T-helper 1 cell (primary cell): Measurements from ENCODE around the gene POTEJ.
"Not testable (repeated sequence)": the region's sequence is repeated elsewhere in the genome, so short reads cannot be mapped to it uniquely, and the experiment has no call there.

ENCODE experiments used
- DNase-seq, 5 donors: peaks; one replicate each; pipeline ENCODE4 v3.0.0-alpha.2; 2012 to 2020
- total RNA-seq, 4 donors: gene quantifications; one replicate each; lab custom pipeline; 2026; lab: John Stamatoyannopoulos, UW

POTEJ gene
- 0 reads per million in 4 donors for total RNA-seq

DNA sequence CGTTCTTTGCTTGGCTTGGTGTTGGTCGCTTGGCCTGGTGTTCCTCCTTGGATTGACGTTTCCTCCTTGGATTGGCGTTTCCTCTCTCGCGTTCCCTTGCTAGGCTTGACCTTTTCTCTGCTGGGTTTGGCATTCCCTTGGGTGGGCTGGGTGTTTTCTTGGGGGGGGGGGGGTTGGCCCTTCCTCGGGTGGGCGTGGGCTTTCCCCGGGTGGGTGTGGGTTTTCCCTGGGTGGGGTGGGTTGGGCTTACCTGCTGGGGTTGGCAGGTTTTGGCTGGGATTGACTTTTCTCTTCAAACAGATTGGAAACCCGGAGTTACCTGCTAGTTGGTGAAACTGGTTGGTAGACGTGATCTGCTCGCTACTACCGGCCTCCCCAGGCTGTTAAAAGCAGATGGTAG, at the start of gene POTEJ:
POTEJ (plus strand) TSS at position 301 of the 400 bp plus-strand sequence; CDS start at position 394, 93 bp downstream.
- DNase-seq, result not testable (repeated sequence)

DNA sequence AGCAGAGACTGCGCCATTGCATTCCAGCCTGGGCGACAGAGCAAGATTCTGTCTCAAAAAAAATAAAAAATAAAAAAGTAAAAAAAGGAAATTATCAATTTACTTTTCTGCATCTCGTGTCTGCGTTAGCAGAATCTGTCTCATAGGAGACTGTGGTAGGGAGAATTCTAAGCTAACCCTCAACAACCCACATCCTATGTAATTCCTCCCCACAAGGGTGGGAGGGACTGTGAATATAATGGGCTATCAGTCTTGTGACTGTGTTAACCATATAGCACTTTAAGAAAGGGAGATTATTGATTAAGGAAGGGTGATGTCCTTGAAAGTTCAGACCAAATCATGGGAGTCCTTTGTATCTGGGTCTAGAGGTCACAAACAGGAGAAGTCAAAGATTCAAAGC, 45.1 kb upstream of the POTEJ start:
- DNase-seq, result not testable (repeated sequence)

DNA sequence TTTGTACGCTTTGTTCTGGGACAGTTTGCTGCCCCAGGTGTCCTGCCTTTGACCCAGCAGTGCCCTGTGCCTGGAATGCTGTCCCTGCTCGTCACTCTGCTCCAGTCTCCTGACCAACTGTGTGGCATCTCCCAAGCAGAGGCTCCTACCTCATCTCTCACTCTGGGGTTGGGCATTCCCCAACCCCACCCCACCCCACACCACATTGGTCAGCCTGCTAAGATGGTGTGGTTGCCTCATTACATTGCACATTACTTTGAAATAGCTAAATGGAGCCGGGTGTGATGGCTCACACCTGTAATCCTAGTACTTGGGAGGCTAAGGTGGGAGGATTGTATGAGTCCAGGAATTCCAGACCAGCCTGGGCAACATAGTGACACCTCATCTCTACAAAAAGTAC, 39.3 kb upstream of the POTEJ start:
- not testable (repeated sequence) for DNase-seq

DNA sequence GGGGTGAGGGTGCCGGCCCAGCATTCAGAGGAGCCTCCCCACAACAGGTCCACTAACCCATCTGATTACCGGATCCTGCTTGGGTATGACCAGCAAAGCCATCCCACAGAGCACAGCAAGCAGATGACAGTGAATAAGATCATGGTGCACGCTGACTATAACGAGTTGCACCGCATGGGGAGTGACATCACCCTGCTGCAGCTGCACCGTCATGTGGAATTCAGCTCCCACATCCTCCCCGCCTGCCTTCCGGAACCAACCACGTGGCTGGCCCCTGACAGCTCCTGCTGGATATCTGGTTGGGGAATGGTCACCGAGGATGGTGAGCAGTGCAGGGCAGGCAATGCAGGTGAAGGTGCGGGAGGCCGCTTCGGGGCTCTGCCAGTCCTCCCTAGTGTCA, 37.0 kb upstream of the POTEJ start:
- not testable (repeated sequence) for DNase-seq

DNA sequence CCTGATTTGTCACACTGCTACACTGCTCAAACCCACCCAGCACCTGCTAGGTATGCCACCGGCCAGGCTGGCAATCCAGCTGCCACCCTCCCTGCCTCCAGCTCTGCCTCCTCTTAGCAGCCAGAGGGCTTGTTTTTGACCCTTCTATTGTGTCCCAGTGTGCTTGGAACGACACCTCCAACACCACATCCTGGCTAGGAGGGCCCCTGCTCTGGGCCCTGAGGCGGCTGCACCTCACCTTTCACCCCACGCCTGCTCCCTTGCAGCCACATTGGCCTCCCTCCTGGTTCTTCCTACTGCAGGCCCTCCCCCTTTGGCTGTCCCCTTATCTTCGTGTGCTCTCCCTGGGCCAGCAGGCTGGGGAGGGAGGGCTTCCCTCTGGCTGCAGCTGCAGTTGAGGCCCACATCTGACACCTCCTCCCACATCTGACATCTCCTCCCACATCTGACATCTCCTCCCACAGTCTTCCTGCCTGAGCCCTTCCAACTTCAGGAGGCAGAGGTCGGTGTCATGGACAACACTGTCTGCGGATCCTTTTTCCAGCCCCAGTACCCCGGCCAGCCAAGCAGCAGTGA, 34.9 kb upstream of the POTEJ start:
- DNase-seq, result not testable (repeated sequence)

DNA sequence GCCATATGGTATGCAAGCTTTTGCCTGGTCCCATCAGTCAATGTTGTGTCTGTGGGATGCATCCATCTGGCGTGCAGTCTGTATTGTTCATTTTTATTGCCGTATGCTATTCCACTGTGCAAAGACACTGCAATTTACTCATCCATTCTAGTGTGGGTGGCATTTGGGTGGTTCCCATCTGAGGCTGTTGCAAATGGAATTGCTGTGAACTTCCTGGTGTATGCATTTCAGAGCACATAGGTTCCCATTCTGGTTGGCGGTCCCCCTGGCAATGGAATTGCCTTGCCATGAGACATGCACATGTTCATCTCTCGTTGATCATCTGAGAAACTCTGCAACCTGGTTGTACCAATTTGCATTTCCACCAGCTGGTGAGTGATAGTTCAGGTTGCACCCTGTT, 33.7 kb upstream of the POTEJ start:
- not testable (repeated sequence) for DNase-seq

DNA sequence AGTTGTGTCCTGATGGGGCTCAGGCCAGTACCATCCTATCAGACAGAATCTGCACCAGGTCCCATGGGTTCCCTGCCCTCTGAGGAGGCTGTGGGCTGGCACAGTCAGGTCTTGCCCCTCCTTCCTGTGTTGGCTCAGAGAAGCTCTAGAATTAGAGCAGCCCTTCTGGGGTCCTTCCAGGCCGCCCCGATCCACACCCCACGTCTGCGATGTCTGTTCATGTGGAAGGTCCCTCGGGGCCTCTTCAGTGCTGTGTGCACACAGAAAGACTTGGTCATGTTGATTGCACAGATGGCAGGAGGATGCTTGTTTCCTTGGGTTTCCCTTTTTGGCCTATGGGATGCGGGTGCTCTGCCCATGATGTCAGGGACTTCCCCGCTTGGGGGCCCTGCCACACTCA, 32.1 kb upstream of the POTEJ start:
- not testable (repeated sequence) for DNase-seq

DNA sequence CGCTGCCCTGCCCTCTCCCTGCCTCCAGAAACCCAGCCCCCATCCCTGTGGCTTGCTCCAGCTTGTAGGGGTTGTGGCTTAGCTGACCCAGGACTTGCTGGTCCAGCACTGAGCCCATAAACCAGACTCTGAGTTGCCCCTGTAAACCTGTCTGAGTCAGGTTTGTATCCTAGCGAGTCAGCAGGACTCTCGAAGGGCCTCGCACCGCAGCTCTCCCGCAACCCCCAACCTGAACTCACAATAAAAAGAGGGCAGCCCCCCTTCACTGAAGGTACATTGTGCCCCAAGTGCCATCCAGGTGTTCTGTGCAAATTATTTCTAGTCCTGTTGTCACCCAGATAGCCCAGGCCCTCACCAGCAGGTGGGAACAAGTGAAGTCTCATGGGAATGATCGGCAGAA, 29.7 kb upstream of the POTEJ start:
- not testable (repeated sequence) for DNase-seq

DNA sequence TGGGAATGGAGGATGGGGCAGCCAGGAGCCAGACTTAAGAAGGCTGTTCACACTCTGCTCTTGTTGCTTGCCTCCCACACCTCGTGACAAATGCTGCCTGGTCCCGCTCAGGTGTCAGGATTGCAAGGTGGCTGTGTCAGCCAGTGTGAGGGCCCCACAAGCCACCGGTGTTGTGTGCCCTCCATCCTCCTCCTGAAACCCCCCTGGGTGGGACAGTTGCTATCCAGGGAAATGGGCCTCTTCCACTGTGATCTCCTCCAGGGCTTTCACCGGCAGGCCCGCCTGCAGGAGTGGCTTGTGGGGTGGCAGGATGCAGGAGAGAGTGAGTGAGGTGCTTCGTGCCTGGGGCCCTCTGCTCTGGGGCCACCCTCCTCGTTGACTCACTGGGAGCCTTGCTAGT, 28.3 kb upstream of the POTEJ start:
- not testable (repeated sequence) for DNase-seq

DNA sequence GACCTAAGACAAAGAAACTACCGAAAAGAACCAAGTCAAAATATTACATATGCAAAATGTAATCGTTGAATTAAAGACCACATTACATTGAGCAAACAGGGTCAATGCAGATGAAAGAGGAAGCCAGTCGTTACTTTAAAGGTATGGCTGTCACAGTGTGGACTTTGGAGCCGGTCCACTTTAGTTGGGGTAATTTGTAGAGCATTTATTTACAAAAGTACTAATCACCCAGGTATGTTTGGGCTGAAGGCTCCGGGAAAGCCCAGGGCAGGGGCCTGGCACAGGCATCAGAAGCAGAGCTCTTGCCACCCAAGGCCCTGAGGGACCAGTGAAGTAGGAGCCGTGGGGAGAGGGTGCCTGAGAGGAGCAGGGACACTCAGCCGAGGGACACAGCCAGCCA, 27.7 kb upstream of the POTEJ start:
- DNase-seq, result not testable (repeated sequence)

DNA sequence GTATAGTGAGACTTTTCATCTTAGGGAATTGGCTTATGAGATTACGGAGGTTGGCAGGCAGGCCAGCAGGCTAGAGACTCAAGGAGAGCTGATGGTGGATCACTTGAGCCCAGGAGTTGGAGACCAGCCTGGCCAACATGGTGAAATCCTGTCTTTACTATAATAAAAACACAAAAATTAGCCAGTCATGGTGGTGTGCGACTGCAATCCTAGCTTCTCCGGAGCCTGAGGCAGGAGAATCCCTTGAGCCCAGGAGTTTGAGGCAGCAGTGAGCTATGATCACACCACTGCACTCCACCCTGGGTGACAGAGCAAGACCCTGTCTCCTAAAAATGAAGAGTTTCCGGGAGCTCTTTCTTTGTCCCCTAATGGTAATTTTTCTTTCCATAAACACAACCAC, 26.5 kb upstream of the POTEJ start:
- not testable (repeated sequence) for DNase-seq

DNA sequence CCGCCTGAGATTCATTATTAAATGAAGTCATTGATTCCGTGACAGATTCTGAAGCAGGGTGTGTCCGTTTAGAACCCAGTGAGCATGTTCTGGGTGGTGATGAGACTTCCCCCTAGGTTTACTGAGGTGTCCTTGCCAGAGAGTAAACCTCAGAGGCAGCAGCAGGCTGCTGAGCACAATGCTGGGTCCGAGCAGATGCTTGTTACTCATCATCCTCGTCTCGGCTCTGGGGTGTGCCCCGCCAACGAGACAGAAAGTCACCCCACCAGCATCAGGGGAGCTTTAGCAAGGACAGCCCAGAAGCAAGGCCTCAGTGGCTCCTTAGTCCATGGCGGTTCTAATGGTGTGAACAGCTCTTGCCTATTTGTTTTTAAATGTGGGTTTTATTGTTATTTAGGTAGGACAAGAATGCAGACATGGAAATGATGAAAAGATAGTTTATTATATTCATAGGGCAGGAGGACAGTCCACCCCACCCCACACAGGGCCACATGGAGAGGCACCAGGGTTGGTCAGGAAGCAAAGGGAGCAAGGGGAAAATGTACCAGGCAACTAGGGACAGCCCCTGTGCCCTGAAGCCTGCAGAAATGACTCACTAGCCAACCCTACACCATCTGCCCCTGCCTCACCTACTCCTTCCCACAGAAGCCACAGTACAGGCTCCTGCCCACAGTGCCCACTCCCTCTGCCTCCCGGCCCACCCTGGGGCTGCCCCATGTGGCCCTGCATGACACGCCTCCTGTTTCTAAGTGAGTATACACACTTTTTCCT, 22.4 kb upstream of the POTEJ start:
- DNase-seq, result not testable (repeated sequence)

DNA sequence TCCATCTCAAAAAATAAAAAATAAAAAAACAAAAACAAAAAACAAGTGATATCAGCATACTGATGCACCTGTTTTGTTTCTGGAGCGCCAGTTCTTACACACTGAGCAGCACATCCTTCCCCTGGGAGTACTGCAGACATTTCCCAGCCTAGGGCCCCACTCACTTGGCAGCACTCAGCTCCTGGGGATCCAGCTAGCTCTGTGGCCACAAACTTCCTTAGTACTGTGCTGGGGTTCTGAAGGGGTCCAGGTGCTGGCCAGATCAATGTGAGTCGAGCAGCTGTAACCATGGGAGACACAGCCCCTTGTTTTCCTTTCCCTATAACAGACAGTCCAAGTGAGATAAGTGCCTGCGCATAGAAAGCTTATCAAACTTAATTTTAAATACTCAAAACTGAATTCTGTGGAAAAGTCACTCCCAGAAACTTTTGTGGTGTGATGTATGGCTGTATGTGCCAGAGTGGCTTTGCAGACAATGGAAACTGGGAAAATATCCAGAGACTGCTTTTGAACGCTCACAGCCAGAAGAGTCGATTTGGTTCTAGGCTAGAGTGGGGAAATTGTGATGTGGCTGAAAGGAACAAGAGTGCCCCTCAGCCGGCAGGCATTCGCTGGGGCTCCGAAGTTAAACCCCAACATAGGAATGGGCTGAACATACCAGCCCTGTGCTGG, 20.9 kb upstream of the POTEJ start:
- DNase-seq, result not testable (repeated sequence)

DNA sequence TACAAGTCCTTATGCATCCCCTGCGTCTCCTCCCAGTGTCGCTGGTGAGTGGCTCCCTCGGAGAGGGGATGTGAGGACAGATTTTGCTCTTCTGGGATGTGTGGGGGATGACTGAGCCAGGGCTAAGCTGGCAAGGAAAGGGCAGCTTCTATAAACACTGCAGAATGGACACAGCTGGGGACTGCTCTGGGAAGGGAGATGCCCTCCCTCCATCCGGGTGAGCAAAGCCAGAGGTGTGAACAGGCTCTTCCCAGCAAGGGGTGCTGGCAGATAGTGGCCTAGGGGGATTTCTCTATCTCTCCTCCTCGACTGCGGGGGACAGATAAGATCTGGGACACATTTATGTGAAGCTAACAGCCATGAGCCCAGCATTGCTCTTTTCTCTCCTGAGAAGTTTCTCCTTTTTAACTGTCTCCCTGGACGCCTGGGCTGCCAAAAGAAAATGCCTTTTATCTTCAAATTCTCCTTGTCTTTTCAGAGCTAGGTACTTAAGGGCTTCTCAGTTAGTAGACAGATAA, 20.3 kb upstream of the POTEJ start:
- not testable (repeated sequence) for DNase-seq

DNA sequence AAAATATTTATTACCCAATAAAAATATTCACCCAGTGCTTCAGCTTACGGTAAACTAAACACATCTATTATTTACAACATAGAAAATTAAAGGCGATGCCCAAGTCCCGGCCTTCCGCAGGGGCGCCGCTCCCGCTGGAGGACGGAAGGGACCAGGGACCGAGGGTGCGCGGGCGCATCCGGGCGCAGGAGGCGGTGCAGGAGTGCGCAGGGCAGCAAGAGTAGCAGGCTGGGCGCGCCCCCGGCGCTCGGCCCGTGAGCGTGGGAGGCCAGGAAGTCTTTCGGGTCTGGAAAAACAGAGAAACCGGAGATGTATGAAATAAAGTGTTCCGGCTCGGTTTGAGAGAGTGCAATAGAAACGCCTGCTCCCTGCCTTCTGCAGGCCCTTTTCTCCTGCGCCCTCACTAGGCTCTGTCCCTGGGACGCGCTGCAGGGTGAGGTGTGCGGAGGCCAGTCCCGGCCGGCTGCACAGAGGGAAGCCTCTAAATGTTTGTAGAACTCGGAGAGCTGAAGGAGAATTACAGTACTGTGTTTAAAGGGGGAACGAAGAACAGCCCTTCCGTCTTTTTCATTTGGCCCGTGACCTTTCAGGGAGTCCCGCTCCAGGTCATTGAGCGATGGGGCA, 18.3 kb upstream of the POTEJ start:
- DNase-seq, result not testable (repeated sequence)

DNA sequence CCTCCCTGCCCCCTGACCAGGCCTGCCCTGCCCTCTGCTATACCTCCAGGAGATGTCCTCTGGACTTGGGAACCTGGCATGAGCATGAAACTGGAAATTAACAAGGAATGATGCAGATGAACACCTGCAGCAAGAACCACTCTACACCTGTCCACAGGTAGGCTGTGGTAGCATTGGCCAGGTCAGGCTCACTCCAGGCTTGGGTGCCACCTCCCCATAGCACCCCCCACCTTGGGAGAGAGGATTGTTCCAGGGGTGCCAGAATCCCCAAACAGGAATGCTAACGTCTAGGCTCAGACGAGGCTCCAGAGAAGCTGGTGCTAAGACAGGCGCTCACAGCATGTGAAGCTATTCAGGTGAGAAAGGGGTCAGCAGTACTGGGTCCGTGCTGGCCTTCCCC, 17.2 kb upstream of the POTEJ start:
- DNase-seq, result not testable (repeated sequence)

DNA sequence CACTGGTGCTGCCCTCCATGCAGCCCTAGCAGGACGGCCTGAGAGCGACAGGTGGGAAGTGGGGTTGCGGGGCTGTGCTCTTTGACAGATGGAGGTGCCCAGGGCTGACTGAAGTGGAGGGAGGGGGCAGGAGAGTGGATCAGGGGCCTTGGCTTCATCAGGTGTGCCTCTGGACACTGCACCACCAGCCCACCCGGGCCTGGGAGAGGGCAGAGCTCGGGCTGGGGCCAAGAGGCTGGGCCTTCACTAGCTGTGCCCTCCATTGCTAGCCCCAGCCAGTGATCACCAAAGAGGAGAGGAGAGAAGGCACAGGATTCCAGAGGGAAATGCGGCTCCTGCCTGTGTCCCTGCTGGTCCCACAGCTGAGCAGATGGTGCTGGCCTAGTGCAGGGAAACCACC, 14.5 kb upstream of the POTEJ start:
- DNase-seq, result not testable (repeated sequence)

DNA sequence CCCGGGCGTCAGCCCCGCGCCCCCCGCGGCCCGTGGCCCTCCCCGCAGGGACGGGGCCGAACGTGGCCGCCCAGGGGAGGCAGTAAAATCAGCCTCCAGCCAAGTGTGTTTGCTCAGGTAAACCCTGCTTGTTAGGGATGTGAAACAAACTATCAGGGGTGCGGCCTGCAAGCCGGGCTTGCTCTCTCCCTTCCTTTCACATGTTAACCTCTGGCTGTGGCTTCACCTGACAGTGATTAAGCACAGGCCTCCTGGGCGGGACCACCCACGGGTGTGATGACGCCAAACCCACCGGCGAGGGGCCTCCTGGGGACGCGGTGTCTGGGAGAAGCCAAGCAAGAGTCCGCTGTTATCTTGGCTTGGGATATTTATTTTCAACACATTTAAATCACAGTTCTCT, 13.2 kb upstream of the POTEJ start:
- not testable (repeated sequence) for DNase-seq

DNA sequence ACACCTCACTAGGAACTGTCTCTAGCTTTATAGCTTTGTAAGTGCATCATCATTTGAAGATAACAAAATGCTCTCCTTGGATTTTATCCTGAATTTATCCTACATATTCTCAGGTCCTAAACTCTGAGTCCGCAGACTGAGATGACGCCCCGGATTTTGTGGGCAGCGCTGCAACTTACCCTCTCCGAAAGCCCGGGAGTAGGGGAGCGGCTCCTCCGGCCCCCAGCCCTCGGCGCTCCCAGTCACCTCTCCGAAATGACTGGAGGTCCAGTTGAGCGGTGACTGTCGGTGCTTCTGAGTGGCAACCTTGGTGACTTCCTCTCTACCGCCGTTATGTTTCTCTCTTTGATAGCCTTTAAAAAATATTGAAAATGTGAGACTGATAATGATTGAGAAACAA, 12.8 kb upstream of the POTEJ start:
- not testable (repeated sequence) for DNase-seq

DNA sequence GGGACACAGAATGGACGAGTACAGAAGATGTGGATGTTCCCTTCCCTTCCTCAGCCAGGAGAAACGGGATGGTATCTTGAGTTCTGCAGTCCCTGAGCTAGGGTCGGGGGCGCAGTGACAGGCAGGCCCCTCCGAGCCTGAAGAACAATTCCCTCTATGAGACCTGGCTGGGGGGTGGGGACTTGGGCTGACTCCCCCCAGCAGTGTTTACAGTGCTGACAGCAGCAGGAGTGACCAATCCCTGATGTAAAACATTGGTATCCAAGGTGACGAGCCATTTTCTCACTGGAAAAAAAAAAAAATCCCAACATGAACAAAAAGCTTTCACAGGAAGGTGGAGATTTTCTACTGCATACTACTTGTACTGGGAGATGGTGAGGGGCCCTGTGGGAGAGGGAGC, 11.8 kb upstream of the POTEJ start, which contains the start of gene CFC1:
CFC1 (minus strand) TSS at position 183 of the 400 bp plus-strand sequence. CDS start 288 bp downstream, outside the sequence.
- DNase-seq, result not testable (repeated sequence)

DNA sequence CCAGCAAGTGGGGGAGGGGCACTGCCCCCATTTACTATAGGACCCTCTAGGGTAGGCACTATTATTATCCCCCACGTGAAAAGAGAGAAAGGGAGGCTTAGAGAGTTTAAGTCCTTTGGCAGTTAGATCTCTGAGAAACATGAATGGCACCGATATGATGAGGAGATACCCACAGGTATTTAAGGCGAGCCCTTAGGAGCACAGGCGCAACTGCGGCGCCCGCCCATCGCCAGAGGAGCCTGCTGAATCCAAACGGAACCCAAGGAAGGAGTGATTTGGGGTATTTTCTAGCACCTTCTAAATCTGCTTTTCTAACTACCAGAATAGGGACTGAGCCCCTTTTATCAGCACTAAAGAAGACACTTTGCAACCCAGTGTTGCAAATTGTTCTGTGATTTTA, 11.3 kb upstream of the POTEJ start:
- not testable (repeated sequence) for DNase-seq

DNA sequence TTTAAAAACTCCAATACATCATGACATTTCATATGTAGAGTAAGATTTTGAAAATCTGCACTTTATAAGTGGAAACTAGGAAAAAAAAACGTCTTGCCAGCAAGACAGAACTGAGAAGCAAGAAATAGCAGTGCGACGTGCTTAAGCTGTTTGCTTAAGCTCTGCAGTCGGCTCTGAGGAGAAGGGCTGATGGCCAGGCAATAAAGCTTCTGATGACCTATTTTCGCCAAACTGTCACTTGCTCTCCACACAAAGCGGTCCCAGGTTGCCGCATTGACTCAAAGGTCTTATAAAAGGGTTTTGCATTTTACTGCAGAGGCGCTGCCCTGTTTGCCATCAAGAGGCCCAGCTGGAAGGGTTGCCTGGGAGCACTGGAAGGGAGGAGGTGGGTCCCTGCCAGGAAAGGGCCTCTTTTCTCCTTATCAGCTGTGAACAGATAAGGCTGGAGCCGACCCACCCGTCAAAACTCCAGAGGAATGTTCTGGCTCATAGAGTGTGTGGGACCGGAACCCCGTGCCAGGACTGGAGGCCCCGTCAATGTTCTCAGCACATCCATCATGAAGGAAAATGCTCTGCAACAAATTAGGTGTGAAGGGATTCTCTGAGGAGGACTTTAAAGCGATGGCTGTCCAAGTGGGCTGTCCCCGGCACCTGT, 9.5 kb upstream of the POTEJ start:
- DNase-seq, result not testable (repeated sequence)
